Adrenal gland (tissue), 5 donors: Measurements from ENCODE around the gene PTPRH.

Experiments
- POLR2A ChIP-seq, 2 donors: fragments of 450-650 bp; IDR thresholded peaks; one replicate each; pipeline ENCODE4 v1.6.1; 2017; ENCODE audit warnings: antibody characterized with exemption in 2 of 2, mild to moderate bottlenecking in 2 of 2, moderate library complexity in 1 of 2
- TF ChIP-seq, protein P1 (sequence below), 6 experiments: fragments of 450-650 bp in 4 of 6; fragments of 200-600 bp in 2 of 6; sonication (generic) in 1 of 6; IDR thresholded peaks; 1 replicate in 5 of 6; 2 replicates in 1 of 6; pipeline versions ENCODE4 v1.5.1 to v1.8.0; 2016 to 2021; ENCODE audit warnings: antibody characterized with exemption in 6 of 6, mild to moderate bottlenecking in 2 of 6, moderate library complexity in 1 of 6
- donor health status: DM: no; HTN: no; CAD: no.

- TF ChIP-seq, protein P1, sequence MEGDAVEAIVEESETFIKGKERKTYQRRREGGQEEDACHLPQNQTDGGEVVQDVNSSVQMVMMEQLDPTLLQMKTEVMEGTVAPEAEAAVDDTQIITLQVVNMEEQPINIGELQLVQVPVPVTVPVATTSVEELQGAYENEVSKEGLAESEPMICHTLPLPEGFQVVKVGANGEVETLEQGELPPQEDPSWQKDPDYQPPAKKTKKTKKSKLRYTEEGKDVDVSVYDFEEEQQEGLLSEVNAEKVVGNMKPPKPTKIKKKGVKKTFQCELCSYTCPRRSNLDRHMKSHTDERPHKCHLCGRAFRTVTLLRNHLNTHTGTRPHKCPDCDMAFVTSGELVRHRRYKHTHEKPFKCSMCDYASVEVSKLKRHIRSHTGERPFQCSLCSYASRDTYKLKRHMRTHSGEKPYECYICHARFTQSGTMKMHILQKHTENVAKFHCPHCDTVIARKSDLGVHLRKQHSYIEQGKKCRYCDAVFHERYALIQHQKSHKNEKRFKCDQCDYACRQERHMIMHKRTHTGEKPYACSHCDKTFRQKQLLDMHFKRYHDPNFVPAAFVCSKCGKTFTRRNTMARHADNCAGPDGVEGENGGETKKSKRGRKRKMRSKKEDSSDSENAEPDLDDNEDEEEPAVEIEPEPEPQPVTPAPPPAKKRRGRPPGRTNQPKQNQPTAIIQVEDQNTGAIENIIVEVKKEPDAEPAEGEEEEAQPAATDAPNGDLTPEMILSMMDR (IDR thresholded peaks at IDR 0.05), result no peak
- no peak for TF ChIP-seq POLR2A (IDR thresholded peaks at IDR 0.05)
Observed at GRCh38 chr19:55141696-55142095, 67.6 kb downstream of the PTPRH start.
